Left cardiac atrium (tissue), 4 donors: ENCODE measurements around the gene PTGR3. TPM values are rescaled to one million over a fixed set of nuclear protein-coding genes. Genes with fewer than 3 reads are reported as not detected.

Experiments used
- ATAC-seq, 2 donors: fragments of 200-7000 bp; cut with Tn5 transposase; one replicate each; pipeline ENCODE4 v1.9.1; 2020; ENCODE audit warnings: mild to moderate bottlenecking in 2 of 2, moderate library complexity in 2 of 2
- DNase-seq: peaks from one replicate; pipeline ENCODE4 v3.0.0-alpha.2; 2020
- intact Hi-C, 2 donors: fragments of 100-400 bp; cut with DNase I; formaldehyde crosslinking; loops; one replicate each; pipeline versions ENCODE4 v1.14.1 to v1.15.1; 2022 to 2023
- long read RNA-seq: library from polyadenylated mRNA; unstranded; transcript quantifications from one replicate; pipeline ENCODE4 v2.0.0, GENCODE V29; 2021
- total RNA-seq, 2 donors: library from RNA; stranded (reverse); fragmentation: NEBNext Ultra II Directional; extraction: Animal tissue kit (Norgen Biotek cat#: 25700); gene quantifications; one replicate each; pipeline ENCODE4 v1.2.1, GENCODE V29; 2021
- donor health status: DM: no; HTN: yes; CAD: no.
- donor health status: DM: no; HTN: yes; CAD: no; lungs with severe emphysema.
- donor health status: DM: yes; HTN: yes; CAD: no.
- donor health status: Dilated cardiomyopathy.

Gene PTGR3
- total RNA-seq = 10 to 100 TPM; 33.8 to 51.1 TPM
- long read RNA-seq, full-length matches to known transcripts = 11 of 20 reads
- long read RNA-seq, partial matches to known transcripts = 0 of 20 reads
- long read RNA-seq, other reads (novel, unspliced or antisense) = 9 of 20 reads

- peak; percentile 76 to 78 for ATAC-seq
- intact Hi-C loops = loop anchor here in 1 of 2 donors (10.0 kb wide), 1 partner anchor 265 kb away; no protein-coding TSS in a partner anchor
- peak; percentile 91 for DNase-seq
Measured at GRCh38 chr18:75209129-75209950, at the start of gene PTGR3. Gene PTGR3, minus strand, starts transcription at chr18:75209139. Its CDS starts 81 bp downstream, at chr18:75209058.

GRCh38 chr18:75257605-75258004 is 48.7 kb upstream of the PTGR3 start:
- no peak for ATAC-seq
- no peak for DNase-seq
- intact Hi-C loops = no loop called here

GRCh38 chr18:75256376-75256775 is 47.4 kb upstream of the PTGR3 start:
- DNase-seq = no peak
- intact Hi-C loops = no loop called here

GRCh38 chr18:75255094-75255493 is 46.2 kb upstream of the PTGR3 start:
- DNase-seq = no peak
- no peak for ATAC-seq
- intact Hi-C loops = no loop called here

More at GRCh38 chr18:75256376-75256775, 47.4 kb upstream of the PTGR3 start:
- no peak for ATAC-seq

- intact Hi-C loops = loop anchor here in 1 of 2 donors (5.0 kb wide), 1 partner anchor 41 kb away; the partner anchor contains the start of gene TSHZ1
- DNase-seq (no peak), ATAC-seq (peak in 1 of 2 donors; percentile 63)
Measured at GRCh38 chr18:75253784-75254183, 44.8 kb upstream of the PTGR3 start.

- DNase-seq = no peak
- intact Hi-C loops = loop anchor here in 1 of 2 donors (5.0 kb wide), 1 partner anchor 41 kb away; the partner anchor contains the start of gene TSHZ1
- no peak for ATAC-seq
Measured at GRCh38 chr18:75253043-75253442, 44.1 kb upstream of the PTGR3 start.

GRCh38 chr18:75252136-75252535 is 43.2 kb upstream of the PTGR3 start:
- DNase-seq = no peak
- no peak for ATAC-seq
- intact Hi-C loops = loop anchor here in 1 of 2 donors (5.0 kb wide), 1 partner anchor 40 kb away; the partner anchor contains the start of gene TSHZ1

GRCh38 chr18:75251466-75251865 is 42.5 kb upstream of the PTGR3 start:
- intact Hi-C loops = loop anchor here in 1 of 2 donors (5.0 kb wide), 1 partner anchor 39 kb away; the partner anchor contains the start of gene TSHZ1
- no peak for ATAC-seq

GRCh38 chr18:75250471-75250821 is 41.5 kb upstream of the PTGR3 start:
- ATAC-seq = peak in 1 of 2 donors; percentile 12

More at GRCh38 chr18:75251466-75251865, 42.5 kb upstream of the PTGR3 start:
- no peak for DNase-seq

GRCh38 chr18:75249672-75250470 is 40.9 kb upstream of the PTGR3 start:
- intact Hi-C loops = loop anchor here in 1 of 2 donors (5.0 kb wide), 1 partner anchor 38 kb away; the partner anchor contains the start of gene TSHZ1
- ATAC-seq = no peak
- DNase-seq = no peak

More at GRCh38 chr18:75250471-75250821, 41.5 kb upstream of the PTGR3 start:
- DNase-seq = no peak
- intact Hi-C loops = loop anchor here in 1 of 2 donors (5.0 kb wide), 1 partner anchor 38 kb away; the partner anchor contains the start of gene TSHZ1

- no peak for DNase-seq
- intact Hi-C loops = no loop called here
- ATAC-seq = no peak
Measured at GRCh38 chr18:75249175-75249518, 40.2 kb upstream of the PTGR3 start.

GRCh38 chr18:75248426-75249174 is 39.7 kb upstream of the PTGR3 start:
- DNase-seq (no peak), ATAC-seq (no peak)
- intact Hi-C loops = no loop called here

GRCh38 chr18:75247611-75248421 is 38.9 kb upstream of the PTGR3 start:
- no peak for DNase-seq
- peak; percentile 54 to 60 for ATAC-seq
- intact Hi-C loops = no loop called here

GRCh38 chr18:75246721-75247610 is 38.0 kb upstream of the PTGR3 start:
- no peak for DNase-seq
- intact Hi-C loops = no loop called here
- peak in 1 of 2 donors; percentile 12 for ATAC-seq

- DNase-seq = no peak
- intact Hi-C loops = no loop called here
- ATAC-seq = peak; percentile 38 to 51
Measured at GRCh38 chr18:75244351-75245313, 35.7 kb upstream of the PTGR3 start.

GRCh38 chr18:75241705-75242104 is 32.8 kb upstream of the PTGR3 start:
- DNase-seq (no peak), ATAC-seq (no peak)
- intact Hi-C loops = no loop called here
